GM19372 (cell line): Measurements from ENCODE around the gene DNAL1.
"Not testable (repeated sequence)": the region's sequence is repeated elsewhere in the genome, so short reads cannot be mapped to it uniquely, and the experiment has no call there.

Source experiments
- ATAC-seq: cut with Tn5 transposase; IDR thresholded peaks from one replicate; pipeline ENCODE4 v1.9.1; 2021; ENCODE audit warnings: mild to moderate bottlenecking, low read depth, moderate library complexity; ENCODE audit not compliant: unreplicated experiment

The DNAL1 gene

DNA sequence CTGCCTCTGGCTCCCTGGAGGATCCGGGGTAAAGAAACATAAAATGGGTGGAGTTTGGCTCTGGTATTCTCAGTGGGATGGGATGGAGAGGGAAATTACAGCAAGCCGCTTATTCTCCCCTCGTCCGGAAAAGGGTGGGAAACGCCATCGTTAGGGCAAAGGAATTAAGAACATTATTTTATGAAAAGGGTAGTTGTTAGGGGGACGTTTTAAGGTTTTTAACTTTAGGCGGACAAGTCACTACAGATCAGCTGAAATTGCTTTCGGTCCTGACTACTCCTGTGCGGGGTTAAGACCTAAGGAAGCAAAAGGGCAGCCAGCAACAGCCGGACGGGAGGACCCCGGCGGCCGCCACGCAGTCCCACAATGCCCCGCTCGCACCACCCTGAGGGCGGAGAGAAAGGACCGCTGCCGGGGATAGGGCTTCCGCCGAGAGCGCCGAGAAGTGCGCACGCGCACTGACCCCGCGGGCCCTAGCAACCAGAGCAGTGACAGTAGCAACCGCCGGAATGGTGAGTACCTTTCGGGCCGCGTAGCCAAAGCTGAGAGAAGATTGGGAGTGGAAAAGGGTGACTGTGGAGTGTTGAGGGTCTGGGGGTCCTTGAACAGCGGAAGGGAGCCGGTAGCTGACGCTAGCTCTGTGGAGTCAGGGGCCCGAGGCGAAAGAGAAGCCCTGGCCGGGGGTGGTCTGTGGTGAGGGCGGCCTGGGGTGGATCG, at the start of gene DNAL1:
TSS of gene DNAL1 (plus strand) at position 456 of the 717 bp plus-strand sequence. CDS start at position 510, 54 bp downstream.
- ATAC-seq: peak; percentile 96

- ATAC-seq: no peak
Measured at GRCh38 chr14:73599499-73599898, 45.3 kb upstream of the DNAL1 start.

GRCh38 chr14:73602994-73603393, 41.8 kb upstream of the DNAL1 start:
- no peak for ATAC-seq

GRCh38 chr14:73606271-73606670, 38.5 kb upstream of the DNAL1 start:
- ATAC-seq: no peak

GRCh38 chr14:73607241-73607640, 37.5 kb upstream of the DNAL1 start:
- ATAC-seq: no peak

DNA sequence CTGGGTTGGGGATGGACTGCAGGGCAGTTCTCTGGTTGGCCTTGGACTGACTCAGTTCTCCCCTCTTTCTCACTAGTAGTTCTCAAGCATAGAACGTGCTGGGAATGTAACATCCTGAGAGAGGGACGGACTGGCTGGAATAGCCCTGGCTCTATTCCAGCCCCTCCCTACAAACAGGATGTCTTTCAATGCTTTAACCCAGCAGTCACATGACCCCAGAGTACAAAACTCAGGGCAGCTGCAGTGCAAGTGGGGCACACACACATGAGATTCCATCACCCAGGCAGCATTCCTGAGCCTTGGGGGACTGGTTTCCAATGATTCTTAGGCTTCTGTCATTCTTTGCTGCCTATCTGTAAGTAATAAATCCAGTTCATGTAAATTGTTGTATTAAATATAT, 34.1 kb upstream of the DNAL1 start:
- ATAC-seq: no peak

- peak; percentile 79 for ATAC-seq
Measured at GRCh38 chr14:73612339-73613045, 32.3 kb upstream of the DNAL1 start, which contains the start of gene ACOT6. Gene ACOT6 (plus strand): TSS chr14:73612517. CDS start chr14:73612572, 55 bp downstream.

GRCh38 chr14:73613046-73613383, 31.8 kb upstream of the DNAL1 start:
- ATAC-seq: no peak

DNA sequence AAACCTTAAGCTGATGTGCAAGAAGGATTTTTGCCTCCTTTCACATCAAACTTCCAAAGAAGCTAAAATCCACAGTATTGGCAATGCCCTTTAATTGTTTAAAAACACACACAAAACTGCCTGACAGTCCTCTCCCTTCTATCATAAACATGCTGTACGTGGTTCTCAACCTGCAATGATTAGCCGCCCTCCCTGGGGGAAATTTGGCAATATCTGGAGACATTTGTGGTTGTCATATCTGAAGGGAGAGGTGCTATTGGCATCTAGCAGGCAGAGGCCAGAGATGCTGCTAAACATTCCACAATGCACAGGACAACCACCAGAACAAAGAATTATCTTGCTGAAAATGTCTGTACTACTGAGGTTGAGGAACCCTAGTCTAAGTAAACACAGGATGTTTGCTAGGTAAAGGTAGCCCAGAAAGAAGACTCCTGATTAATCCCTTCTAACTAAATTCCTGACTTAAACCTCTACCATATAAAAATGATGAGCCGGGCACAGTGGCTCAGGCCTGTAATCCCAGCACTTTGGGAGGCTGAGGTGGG, 31.3 kb upstream of the DNAL1 start:
- ATAC-seq: no peak

DNA sequence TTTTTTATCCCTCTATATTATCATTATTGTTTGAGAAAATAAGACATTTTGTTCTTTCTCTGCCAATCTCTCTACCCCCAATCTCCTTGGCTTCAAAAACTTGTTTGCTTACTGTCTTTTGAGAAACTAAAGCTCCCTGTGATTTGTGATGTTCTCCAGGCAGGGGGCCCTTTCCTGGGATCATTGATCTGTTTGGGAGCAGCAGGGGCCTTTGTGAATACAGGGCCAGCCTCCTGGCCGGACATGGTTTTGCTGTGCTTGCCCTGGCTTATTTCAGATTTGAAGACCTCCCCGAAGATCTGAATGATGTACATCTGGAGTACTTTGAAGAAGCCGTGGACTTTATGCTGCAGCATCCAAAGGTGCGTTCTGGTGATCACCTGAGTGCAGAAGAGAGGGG, 28.0 kb upstream of the DNAL1 start:
- no peak for ATAC-seq

DNA sequence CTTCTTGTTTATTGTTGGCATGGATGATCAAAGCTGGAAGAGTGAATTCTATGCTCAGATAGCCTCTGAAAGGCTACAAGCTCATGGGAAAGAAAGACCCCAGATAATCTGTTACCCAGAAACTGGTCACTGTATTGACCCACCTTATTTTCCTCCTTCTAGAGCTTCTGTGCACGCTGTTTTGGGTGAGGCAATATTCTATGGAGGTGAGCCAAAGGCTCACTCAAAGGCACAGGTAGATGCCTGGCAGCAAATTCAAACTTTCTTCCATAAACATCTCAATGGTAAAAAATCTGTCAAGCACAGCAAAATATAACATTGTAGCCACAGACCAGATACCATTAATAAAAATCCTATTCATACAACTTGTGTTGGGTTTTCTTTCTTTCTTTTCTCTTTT, 25.3 kb upstream of the DNAL1 start:
- ATAC-seq: no peak

DNA sequence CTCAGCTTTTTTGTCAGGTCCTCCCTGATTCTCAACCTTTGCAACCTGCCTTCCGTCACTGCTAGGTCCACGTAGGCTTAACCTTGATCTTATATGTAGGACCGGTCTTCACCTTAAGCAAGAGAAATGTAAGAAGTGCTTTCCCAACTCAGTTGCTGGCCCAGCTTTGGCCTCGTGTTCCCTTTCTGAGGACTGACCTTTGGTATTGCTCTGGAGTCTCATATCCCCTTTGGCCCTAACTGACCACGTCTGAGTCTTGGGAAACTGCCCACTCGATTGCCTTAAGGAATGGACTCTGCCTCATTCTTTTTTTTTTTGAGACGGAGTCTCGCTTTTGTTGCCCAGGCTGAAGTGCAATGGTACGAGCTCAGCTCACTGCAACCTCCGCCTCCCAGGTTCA, 24.5 kb upstream of the DNAL1 start:
- ATAC-seq: no peak

- ATAC-seq: no peak
Measured at GRCh38 chr14:73623504-73624054, 21.2 kb upstream of the DNAL1 start.

- no peak for ATAC-seq
Measured at GRCh38 chr14:73625706-73626105, 19.1 kb upstream of the DNAL1 start.

DNA sequence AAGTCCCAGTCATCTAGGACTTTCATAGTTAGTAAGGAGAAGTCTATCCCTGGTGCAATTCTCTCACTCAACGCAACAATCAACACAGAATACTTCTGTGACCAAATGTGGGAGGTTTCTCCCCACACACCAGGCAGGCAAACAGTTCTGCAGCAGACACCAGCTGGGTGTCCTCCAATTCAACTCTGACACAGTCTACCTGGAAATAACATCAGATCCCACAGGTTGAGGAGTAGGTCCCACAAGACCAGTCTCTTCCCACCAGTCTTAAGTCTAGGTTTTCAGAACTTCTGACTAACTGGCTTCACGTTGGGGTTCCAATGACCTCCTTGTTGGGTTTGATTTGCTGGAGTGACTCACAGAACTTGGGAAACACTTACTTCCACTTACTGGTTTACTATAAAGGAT, 17.6 kb upstream of the DNAL1 start:
- no peak for ATAC-seq

- no peak for ATAC-seq
Measured at GRCh38 chr14:73630009-73630780, 14.6 kb upstream of the DNAL1 start.

DNA sequence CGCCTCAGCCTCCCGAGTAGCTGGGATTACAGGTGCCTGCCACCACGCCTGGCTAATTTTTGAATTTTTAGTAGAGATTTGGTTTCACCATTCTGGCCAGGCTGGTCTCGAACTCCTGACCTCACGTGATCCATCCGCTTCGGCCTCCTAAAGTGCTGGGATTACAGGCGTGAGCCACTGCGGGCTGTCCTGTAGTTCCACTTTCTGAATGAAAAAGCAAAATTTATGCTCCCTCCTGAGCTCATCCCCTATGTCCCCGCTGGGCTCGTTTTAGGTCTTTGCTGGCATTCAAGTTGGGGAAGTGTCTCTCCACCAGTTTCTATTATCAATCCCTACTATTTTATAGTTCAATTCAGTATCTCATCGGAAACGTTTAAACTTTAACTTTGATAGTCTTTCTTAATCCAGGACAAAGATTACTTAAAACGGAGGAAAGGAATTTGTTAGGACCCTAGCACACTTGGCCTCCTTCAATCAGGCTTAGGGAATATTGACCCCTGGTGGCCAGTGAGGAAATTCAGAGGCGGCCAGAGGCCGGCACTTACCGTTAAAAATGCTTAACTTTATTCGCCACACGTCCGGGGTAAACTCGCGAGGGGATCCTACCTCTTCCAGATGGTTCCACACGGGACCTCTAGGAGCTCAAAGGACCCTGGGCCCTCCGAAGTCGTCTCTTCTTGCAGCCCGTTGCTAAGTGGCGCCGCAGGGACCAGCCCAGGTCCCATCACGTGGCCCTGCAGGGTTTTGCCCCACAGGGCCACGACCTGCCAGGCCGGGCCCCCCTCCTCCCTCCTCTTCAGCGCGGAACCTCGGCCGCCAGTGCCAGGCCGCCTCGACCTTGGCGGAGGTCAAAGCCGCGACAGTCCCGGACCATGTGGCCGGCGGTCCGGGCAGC, 11.4 kb upstream of the DNAL1 start:
- no peak for ATAC-seq

GRCh38 chr14:73634011-73634833, 10.6 kb upstream of the DNAL1 start:
- ATAC-seq: no peak

DNA sequence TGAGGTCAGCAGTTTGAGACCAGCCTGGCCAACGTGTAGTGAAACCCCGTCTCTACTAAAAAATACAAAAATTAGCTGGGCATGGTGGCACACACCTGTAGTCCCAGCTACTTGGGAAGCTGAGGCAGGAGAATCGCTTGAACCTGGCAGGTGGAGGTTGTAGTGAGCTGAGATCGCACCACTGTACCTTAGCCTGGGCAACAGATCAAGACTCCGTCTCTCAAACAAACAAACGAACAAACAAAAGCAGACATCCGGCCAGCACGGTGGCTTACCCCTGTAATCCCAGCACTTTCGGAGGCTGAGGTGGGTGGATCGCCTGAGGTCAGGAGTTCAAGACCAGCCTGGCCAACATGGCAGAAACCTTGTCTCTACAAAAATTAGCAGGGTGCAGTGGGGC, 8.4 kb upstream of the DNAL1 start:
- ATAC-seq: not testable (repeated sequence)
